Right lobe of liver (tissue), 6 donors: ENCODE data around the gene UTRN. TPM values are rescaled to one million over a fixed set of nuclear protein-coding genes. Genes with fewer than 3 reads are reported as not detected.

Experiments
- ATAC-seq, 4 donors: fragments of 200-7000 bp; cut with Tn5 transposase; one replicate each; pipeline ENCODE4 v1.9.1; 2020; ENCODE audit warnings: mild to moderate bottlenecking in 4 of 4, moderate library complexity in 4 of 4
- DNase-seq, 3 donors: peaks; one replicate each; pipeline ENCODE4 v3.0.0-alpha.2; 2020
- H3K27ac ChIP-seq, 3 donors: fragments of 200-600 bp; one replicate each; pipeline ENCODE4 v1.8.0; 2022
- H3K27me3 ChIP-seq, 2 donors: fragments of 200-600 bp; one replicate each; pipeline ENCODE4 v1.8.0; 2022
- H3K36me3 ChIP-seq, 4 donors: fragments of 200-600 bp; sonication (generic) in 1 of 4; one replicate each; pipeline versions ENCODE4 v1.5.1 to v1.8.0; 2017 to 2022; ENCODE audit warnings: control low read depth in 1 of 4
- H3K4me1 ChIP-seq, 4 donors: fragments of 200-600 bp; sonication (generic) in 1 of 4; one replicate each; pipeline versions ENCODE4 v1.5.1 to v1.8.0; 2017 to 2022; ENCODE audit warnings: control low read depth in 1 of 4
- H3K4me3 ChIP-seq, 3 donors: fragments of 200-600 bp; one replicate each; pipeline ENCODE4 v1.8.0; 2022
- H3K9me3 ChIP-seq, 4 donors: fragments of 200-600 bp; sonication (generic) in 1 of 4; one replicate each; pipeline versions ENCODE4 v1.5.1 to v1.8.0; 2017 to 2022; ENCODE audit warnings: control low read depth in 1 of 4
- CTCF ChIP-seq, 4 donors: fragments of 200-600 bp in 3 of 4; fragments of 450-650 bp in 1 of 4; IDR thresholded peaks; one replicate each; pipeline versions ENCODE4 v1.5.1 to v1.8.0; 2016 to 2022; ENCODE audit warnings: antibody characterized with exemption in 4 of 4, mild to moderate bottlenecking in 2 of 4
- POLR2A ChIP-seq: fragments of 450-650 bp; IDR thresholded peaks from one replicate; pipeline ENCODE4 v1.6.1; 2017; ENCODE audit warnings: antibody characterized with exemption, mild to moderate bottlenecking
- WGBS: methylation state at CpG from one replicate; pipeline ENCODE4 v1.1.6; 2018; ENCODE audit warnings: low coverage, low lambda C conversion rate; ENCODE audit not compliant: insufficient coverage; ENCODE audit errors: missing lambda C conversion rate; 5-methylcytosine and 5-hydroxymethylcytosine counted together
- intact Hi-C, 2 donors: fragments of 100-400 bp; cut with DNase I; formaldehyde crosslinking; loops; one replicate each; pipeline versions ENCODE4 v1.11.2 to v1.14.1; 2022
- total RNA-seq, 6 experiments: library from RNA; depleted of rRNA in 2 of 6; stranded (reverse); fragments of >200 nt in 2 of 6; fragmentation: NEBNext Ultra II Directional in 3 of 6; extraction: Animal tissue kit (Norgen Biotek cat#: 25700) in 3 of 6; gene quantifications; one replicate each; pipeline versions ENCODE4 v1.1.0 to v1.2.4, GENCODE V29; 2016 to 2023
- donor health status: DM: no; HTN: yes; CAD: no.
- donor health status: DM: no; HTN: no; CAD: no.
- donor health status: DM: no; HTN: no; CAD: no.
- donor health status: DM: no; HTN: yes; CAD: no.
- donor health status: DM: no; HTN: yes; CAD: no.

UTRN gene
- total RNA-seq, 6 experiments from 2014 or later: 27.7 to 66.5 (median 40.8) TPM

GRCh38 chr6:144248476-144249301 is 36.4 kb upstream of the UTRN start:
- Histone ChIP-seq H3K9me3 (no peaks in the 10 kb centered on the region), H3K36me3 (no peaks in the 10 kb centered on the region), H3K27me3 (no peaks in the 10 kb centered on the region), H3K4me3 (no peak overlapping the region), H3K4me1 (no peaks in the 10 kb centered on the region), H3K27ac (no peak overlapping the region)
- no peak for TF ChIP-seq POLR2A
- no peak for TF ChIP-seq CTCF (IDR thresholded peaks at IDR 0.05)
- 70% methylated on average over 3 of the region's 3 CpGs for WGBS
- intact Hi-C loops: no loop called here
- DNase-seq (no peak), ATAC-seq (no peak)

GRCh38 chr6:144250276-144250675 is 34.9 kb upstream of the UTRN start:
- no peaks in the 10 kb centered on the region for H3K9me3 ChIP-seq
- intact Hi-C loops: no loop called here
- no peak for ATAC-seq
- no peak for DNase-seq
- H3K4me3 ChIP-seq: no peak overlapping the region
- no peaks in the 10 kb centered on the region for H3K36me3 ChIP-seq
- no peaks in the 10 kb centered on the region for H3K27me3 ChIP-seq
- H3K27ac ChIP-seq: no peak overlapping the region
- 84% methylated on average over 2 of the region's 3 CpGs for WGBS
- H3K4me1 ChIP-seq: no peaks in the 10 kb centered on the region
- no peak for TF ChIP-seq CTCF (IDR thresholded peaks at IDR 0.05)
- TF ChIP-seq POLR2A: no peak

GRCh38 chr6:144252259-144252658 is 32.9 kb upstream of the UTRN start:
- ATAC-seq: peak in 1 of 4 donors; percentile 72
- Histone ChIP-seq H3K36me3 (no peaks in the 10 kb centered on the region), H3K27ac (no peak overlapping the region), H3K9me3 (no peaks in the 10 kb centered on the region), H3K4me3 (no peak overlapping the region), H3K27me3 (no peaks in the 10 kb centered on the region), H3K4me1 (no peaks in the 10 kb centered on the region)
- intact Hi-C loops: no loop called here
- no peak for DNase-seq
- TF ChIP-seq POLR2A (no peak), CTCF (IDR thresholded peaks at IDR 0.05) (no peak)

- H3K4me1 ChIP-seq: peaks cover 0 to 10% (median 3%) of the 10 kb centered on the region in 4 donors
- no peak for ATAC-seq
- H3K4me3 ChIP-seq: no peak overlapping the region
- H3K9me3 ChIP-seq: no peaks in the 10 kb centered on the region
- DNase-seq: no peak
- H3K36me3 ChIP-seq: no peaks in the 10 kb centered on the region
- intact Hi-C loops: no loop called here
- 44% methylated on average over 2 of the region's 2 CpGs for WGBS
- TF ChIP-seq CTCF (IDR thresholded peaks at IDR 0.05) (no peak), POLR2A (no peak)
- H3K27ac ChIP-seq: no peak overlapping the region
- H3K27me3 ChIP-seq: no peaks in the 10 kb centered on the region
Measured at GRCh38 chr6:144259986-144260385, 25.1 kb upstream of the UTRN start.
